Effector memory CD8-positive, alpha-beta T cell (primary cell): Measurements from ENCODE around the gene EEIG2.
"Not testable (repeated sequence)": the region's sequence is repeated elsewhere in the genome, so short reads cannot be mapped to it uniquely, and the experiment has no call there.

Experiments used
- ATAC-seq: fragments of 150-1000 bp; cut with Tn5 transposase; replicated peaks from 2 replicates; pipeline ENCODE4 v1.10.0; 2021; ENCODE audit warnings: mild to moderate bottlenecking, moderate library complexity
- DNase-seq, 3 experiments: peaks; one replicate each; pipeline ENCODE4 v3.0.0; 2021
- H3K27ac Mint-ChIP-seq, 2 donors: one replicate each; pipeline ENCODE4 v1.8.0; 2022; ENCODE audit warnings: mild to moderate bottlenecking in 2 of 2, mixed read lengths in 2 of 2, moderate library complexity in 2 of 2
- H3K27me3 Mint-ChIP-seq, 2 donors: one replicate each; pipeline ENCODE4 v1.8.0; 2022; ENCODE audit warnings: mixed read lengths in 2 of 2
- H3K36me3 Mint-ChIP-seq: one replicate; pipeline ENCODE4 v1.8.0; 2022; ENCODE audit warnings: mild to moderate bottlenecking, moderate library complexity, mixed read lengths; ENCODE audit not compliant: insufficient read depth
- H3K4me1 Mint-ChIP-seq, 2 donors: one replicate each; pipeline ENCODE4 v1.8.0; 2022; ENCODE audit warnings: low read depth in 2 of 2, mixed read lengths in 2 of 2
- H3K4me3 Mint-ChIP-seq, 2 donors: one replicate each; pipeline ENCODE4 v1.8.0; 2022; ENCODE audit warnings: mild to moderate bottlenecking in 2 of 2, mixed read lengths in 2 of 2, moderate library complexity in 2 of 2
- H3K9me3 Mint-ChIP-seq, 2 donors: one replicate each; pipeline ENCODE4 v1.8.0; 2022; ENCODE audit warnings: mixed read lengths in 2 of 2

EEIG2 gene

DNA sequence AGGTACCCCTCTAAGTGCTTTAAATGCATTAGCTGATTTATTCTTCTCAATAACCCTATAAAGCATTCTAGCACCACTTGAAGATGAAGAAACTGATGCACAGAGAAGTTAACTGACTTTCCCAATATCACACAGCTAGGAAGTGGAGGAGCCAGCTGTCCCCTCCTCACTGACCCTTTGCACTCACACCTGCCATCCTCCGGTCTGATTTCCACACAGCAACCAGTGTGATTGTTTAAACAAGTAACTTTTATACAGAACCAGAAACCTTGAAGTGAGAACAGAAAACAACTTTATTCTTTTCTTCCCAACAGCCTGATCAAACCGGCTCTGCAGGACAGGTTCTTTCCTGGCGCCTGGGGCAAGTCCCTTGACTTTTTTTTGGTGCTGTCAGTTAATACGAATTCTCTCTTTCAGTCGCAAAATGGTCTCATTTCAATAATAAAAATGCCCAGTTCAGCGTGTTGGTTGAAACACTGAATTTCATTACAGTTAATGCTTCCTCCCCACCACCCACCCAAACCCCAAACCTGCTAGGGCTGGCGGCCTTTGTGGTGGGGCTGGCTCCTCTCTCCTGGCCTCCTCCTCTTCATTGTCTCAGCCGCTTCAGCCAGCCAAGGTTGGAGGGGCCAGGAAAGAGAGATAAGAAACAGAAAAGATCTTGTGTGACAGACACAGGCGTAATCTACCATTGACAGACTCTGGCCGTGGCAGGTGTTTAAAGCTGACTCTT, 26.4 kb upstream of the EEIG2 start:
- H3K36me3 Mint-ChIP-seq, result no peaks in the 10 kb centered on the region
- ATAC-seq (no peak), DNase-seq (no peak)
- peaks cover 0 to 5% of the 10 kb centered on the region in 2 donors for H3K4me1 Mint-ChIP-seq
- H3K27me3 Mint-ChIP-seq, result peaks cover 22% of the 10 kb centered on the region in 2 donors
- H3K27ac Mint-ChIP-seq, result peak overlapping the region in 1 of 2 donors; percentile 42
- H3K9me3 Mint-ChIP-seq, result no peaks in the 10 kb centered on the region
- H3K4me3 Mint-ChIP-seq, result no peak overlapping the region

DNA sequence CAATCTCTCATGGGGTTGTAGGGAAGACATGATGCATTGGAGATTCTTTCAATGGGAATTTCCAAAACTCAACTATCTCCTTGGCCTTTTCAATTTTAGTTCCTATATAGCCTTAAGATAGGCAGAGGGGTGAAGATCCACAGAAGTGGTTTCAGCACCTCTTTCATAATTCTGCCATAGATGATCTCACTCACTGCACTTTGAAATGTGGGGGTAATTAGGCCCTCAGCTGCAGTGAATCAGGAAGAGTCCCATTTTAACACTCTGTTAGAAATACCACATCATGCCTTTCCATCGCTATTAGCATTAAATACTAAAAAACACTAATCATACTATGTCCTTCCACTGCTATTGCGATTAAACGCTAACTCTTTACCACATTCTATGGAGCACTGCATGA, 25.1 kb upstream of the EEIG2 start:
- peaks cover 0 to 5% of the 10 kb centered on the region in 2 donors for H3K4me1 Mint-ChIP-seq
- no peak for DNase-seq
- H3K9me3 Mint-ChIP-seq, result no peaks in the 10 kb centered on the region
- no peak overlapping the region for H3K4me3 Mint-ChIP-seq
- H3K36me3 Mint-ChIP-seq, result no peaks in the 10 kb centered on the region
- no peak overlapping the region for H3K27ac Mint-ChIP-seq
- ATAC-seq, result no peak
- peaks cover 22 to 30% of the 10 kb centered on the region in 2 donors for H3K27me3 Mint-ChIP-seq

DNA sequence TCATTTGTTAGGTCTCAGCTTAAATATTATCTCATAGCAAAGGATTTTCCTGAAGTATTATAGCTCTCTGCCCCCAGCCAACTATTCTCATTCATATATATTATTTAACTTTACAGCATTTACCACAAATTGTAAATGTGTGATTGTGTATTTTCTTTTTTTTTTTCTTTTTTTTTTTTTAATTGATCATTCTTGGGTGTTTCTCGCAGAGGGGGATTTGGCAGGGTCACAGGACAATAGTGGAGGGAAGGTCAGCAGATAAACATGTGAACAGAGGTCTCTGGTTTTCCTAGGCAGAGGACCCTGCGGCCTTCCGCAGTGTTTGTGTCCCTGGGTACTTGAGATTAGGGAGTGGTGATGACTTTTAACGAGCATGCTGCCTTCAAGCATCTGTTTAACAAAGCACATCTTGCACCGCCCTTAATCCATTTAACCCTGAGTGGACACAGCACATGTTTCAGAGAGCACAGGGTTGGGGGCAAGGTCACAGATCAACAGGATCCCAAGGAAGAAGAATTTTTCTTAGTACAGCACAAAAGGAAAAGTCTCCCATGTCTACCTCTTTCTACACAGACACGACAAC, 24.5 kb upstream of the EEIG2 start:
- not testable (repeated sequence) for H3K4me3 Mint-ChIP-seq, H3K27ac Mint-ChIP-seq, DNase-seq, H3K9me3 Mint-ChIP-seq, ATAC-seq, H3K4me1 Mint-ChIP-seq, H3K36me3 Mint-ChIP-seq
- H3K27me3 Mint-ChIP-seq, result peaks cover 22 to 26% of the 10 kb centered on the region in 2 donors

DNA sequence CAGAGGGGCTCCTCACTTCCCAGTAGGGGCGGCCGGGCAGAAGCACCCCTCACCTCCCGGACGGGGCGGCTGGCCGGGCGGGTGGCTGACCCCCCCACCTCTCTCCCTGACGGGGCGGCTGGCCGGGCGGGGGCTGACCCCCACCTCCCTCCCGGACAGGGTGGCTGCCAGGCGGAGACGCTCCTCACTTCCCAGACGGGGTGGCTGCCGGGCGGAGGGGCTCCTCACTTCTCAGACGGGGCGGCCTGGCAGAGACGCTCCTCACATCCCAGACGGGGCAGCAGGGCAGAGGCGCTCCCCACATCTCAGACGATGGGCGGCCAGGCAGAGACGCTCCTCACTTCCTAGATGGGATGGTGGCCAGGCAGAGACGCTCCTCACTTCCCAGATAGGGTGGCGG, 23.9 kb upstream of the EEIG2 start:
- not testable (repeated sequence) for H3K9me3 Mint-ChIP-seq, H3K4me3 Mint-ChIP-seq, DNase-seq, ATAC-seq, H3K27ac Mint-ChIP-seq, H3K36me3 Mint-ChIP-seq, H3K4me1 Mint-ChIP-seq
- peaks cover 22 to 31% of the 10 kb centered on the region in 2 donors for H3K27me3 Mint-ChIP-seq

- H3K27me3 Mint-ChIP-seq, result peaks cover 23 to 32% of the 10 kb centered on the region in 2 donors
- not testable (repeated sequence) for DNase-seq, H3K4me3 Mint-ChIP-seq, H3K27ac Mint-ChIP-seq, H3K4me1 Mint-ChIP-seq, H3K36me3 Mint-ChIP-seq, ATAC-seq, H3K9me3 Mint-ChIP-seq
Measured at GRCh38 chr1:108536791-108537190, 23.1 kb upstream of the EEIG2 start.

DNA sequence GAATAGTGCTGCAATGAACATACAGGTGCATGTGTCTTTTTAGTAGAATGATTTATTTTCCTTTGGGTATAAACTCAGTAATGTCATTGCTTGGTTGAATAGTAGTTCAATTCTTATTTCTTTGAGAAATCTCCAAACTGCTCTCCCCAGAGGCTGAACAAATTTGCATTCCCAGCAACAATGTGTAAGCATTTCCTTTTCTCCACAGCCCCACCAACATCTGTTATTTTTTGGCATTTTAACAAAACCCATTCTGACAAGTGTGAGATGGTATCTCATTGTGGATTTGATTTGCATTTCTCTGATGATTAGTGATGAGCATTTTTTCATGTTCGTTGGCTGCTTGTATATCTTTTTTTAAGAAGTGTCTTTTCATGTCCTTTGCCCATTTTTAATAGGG, 21.9 kb upstream of the EEIG2 start:
- ATAC-seq, result no peak

DNA sequence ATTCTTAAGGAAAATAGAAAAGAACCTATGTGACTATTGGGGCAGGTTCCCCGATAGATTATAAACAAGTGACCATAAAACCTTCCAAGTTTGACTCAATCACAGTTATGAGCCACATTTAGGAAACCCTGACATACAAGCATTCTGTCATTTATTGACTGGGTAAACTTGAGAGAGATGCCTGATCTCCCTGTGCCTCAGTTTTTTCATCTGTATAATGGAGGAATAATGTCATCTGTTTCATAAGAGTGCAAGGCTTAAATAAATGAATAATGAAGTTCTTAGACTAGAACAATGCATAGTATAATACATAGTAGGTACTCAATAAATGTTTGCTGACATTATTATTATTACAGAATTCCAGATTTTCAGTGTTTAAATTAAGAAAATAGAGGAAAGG, 18.9 kb upstream of the EEIG2 start:
- H3K27me3 Mint-ChIP-seq, result peaks cover 43 to 44% of the 10 kb centered on the region in 2 donors
- no peaks in the 10 kb centered on the region for H3K9me3 Mint-ChIP-seq
- no peaks in the 10 kb centered on the region for H3K36me3 Mint-ChIP-seq
- ATAC-seq (no peak), DNase-seq (no peak)
- no peak overlapping the region for H3K27ac Mint-ChIP-seq
- no peak overlapping the region for H3K4me3 Mint-ChIP-seq
- no peaks in the 10 kb centered on the region for H3K4me1 Mint-ChIP-seq

More for the DNA sequence above, 21.9 kb upstream of the EEIG2 start:
- no peaks in the 10 kb centered on the region for H3K9me3 Mint-ChIP-seq
- no peak for DNase-seq
- H3K4me3 Mint-ChIP-seq, result no peak overlapping the region
- H3K27ac Mint-ChIP-seq, result peak overlapping the region in 1 of 2 donors; percentile 57
- peaks cover 0 to 5% of the 10 kb centered on the region in 2 donors for H3K4me1 Mint-ChIP-seq
- peaks cover 35 to 42% of the 10 kb centered on the region in 2 donors for H3K27me3 Mint-ChIP-seq
- no peaks in the 10 kb centered on the region for H3K36me3 Mint-ChIP-seq

GRCh38 chr1:108541861-108542260, 18.0 kb upstream of the EEIG2 start:
- Mint-ChIP-seq H3K27ac (no peak overlapping the region), H3K4me3 (no peak overlapping the region), H3K9me3 (no peaks in the 10 kb centered on the region), H3K4me1 (no peaks in the 10 kb centered on the region), H3K36me3 (no peaks in the 10 kb centered on the region), H3K27me3 (peaks cover 35 to 44% of the 10 kb centered on the region in 2 donors)
- DNase-seq (no peak), ATAC-seq (no peak)

GRCh38 chr1:108547493-108547892, 12.4 kb upstream of the EEIG2 start:
- H3K36me3 Mint-ChIP-seq, H3K4me3 Mint-ChIP-seq, ATAC-seq, H3K27ac Mint-ChIP-seq, H3K4me1 Mint-ChIP-seq, H3K9me3 Mint-ChIP-seq, DNase-seq: not testable (repeated sequence)
- H3K27me3 Mint-ChIP-seq, result peaks cover 12 to 22% of the 10 kb centered on the region in 2 donors

DNA sequence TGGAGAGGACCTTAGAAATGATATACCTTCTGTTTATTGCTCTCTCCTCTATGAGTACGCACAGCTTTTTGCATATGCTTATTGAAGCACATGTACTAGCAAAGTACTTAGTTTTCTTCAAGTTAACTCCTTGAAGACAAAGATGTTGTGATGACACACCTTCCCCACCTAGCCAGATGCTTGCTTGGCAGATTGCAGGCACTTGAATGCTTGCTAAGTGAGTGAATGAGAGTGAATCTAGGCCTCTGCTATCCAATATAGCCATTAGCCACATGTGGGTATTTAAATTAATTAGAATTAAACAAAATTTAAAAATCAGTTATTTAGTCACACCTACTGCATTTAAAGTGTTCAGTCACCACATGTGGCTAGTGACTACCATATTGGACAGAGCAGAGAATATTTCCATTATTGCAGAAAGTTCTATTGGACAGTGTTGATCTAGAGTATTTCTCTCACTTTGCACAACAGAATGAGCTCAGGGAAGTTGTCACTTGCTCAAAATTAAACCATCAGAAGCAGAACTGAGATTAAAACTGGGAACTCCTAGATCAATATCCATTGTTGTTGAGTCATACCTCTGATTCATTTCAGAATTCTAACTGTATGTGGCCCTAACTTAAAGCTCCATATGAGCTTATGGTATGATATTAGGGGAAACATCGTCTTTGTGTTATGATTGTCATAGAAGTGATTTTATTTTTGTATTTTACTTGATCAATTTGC, 8.6 kb upstream of the EEIG2 start:
- DNase-seq, result no peak
- ATAC-seq, result peak; percentile 29
- no peak overlapping the region for H3K27ac Mint-ChIP-seq
- no peaks in the 10 kb centered on the region for H3K27me3 Mint-ChIP-seq
- H3K36me3 Mint-ChIP-seq, result no peaks in the 10 kb centered on the region
- H3K4me3 Mint-ChIP-seq, result no peak overlapping the region
- H3K9me3 Mint-ChIP-seq, result no peaks in the 10 kb centered on the region
- H3K4me1 Mint-ChIP-seq, result no peaks in the 10 kb centered on the region

- H3K27me3 Mint-ChIP-seq, result no peaks in the 10 kb centered on the region
- H3K9me3 Mint-ChIP-seq, result no peaks in the 10 kb centered on the region
Measured at GRCh38 chr1:108553905-108554304, 6.0 kb upstream of the EEIG2 start.

GRCh38 chr1:108554682-108555427, 5.0 kb upstream of the EEIG2 start:
- no peak overlapping the region for H3K27ac Mint-ChIP-seq
- DNase-seq (no peak), ATAC-seq (no peak)
- no peaks in the 10 kb centered on the region for H3K27me3 Mint-ChIP-seq
- H3K36me3 Mint-ChIP-seq, result no peaks in the 10 kb centered on the region
- no peaks in the 10 kb centered on the region for H3K9me3 Mint-ChIP-seq
- no peak overlapping the region for H3K4me3 Mint-ChIP-seq
- H3K4me1 Mint-ChIP-seq, result peaks cover 3% of the 10 kb centered on the region in 2 donors

More at GRCh38 chr1:108553905-108554304, 6.0 kb upstream of the EEIG2 start:
- H3K27ac Mint-ChIP-seq, result no peak overlapping the region
- no peak for DNase-seq
- no peaks in the 10 kb centered on the region for H3K36me3 Mint-ChIP-seq
- H3K4me3 Mint-ChIP-seq, result no peak overlapping the region
- no peaks in the 10 kb centered on the region for H3K4me1 Mint-ChIP-seq
- ATAC-seq, result no peak

GRCh38 chr1:108556066-108556465, 3.8 kb upstream of the EEIG2 start:
- no peaks in the 10 kb centered on the region for H3K27me3 Mint-ChIP-seq
- H3K4me1 Mint-ChIP-seq, result peaks cover 9 to 11% of the 10 kb centered on the region in 2 donors
- no peaks in the 10 kb centered on the region for H3K9me3 Mint-ChIP-seq
- H3K36me3 Mint-ChIP-seq, result peaks cover 8% of the 10 kb centered on the region
- no peak overlapping the region for H3K4me3 Mint-ChIP-seq
- no peak for DNase-seq
- ATAC-seq, result no peak
- H3K27ac Mint-ChIP-seq, result no peak overlapping the region
